H1 (cell line): Measurements from ENCODE around the gene SLC2A1. TPM values are rescaled to one million over a fixed set of nuclear protein-coding genes. Genes with fewer than 3 reads are reported as not detected.

ENCODE experiments used
- ATF2 ChIP-seq: IDR thresholded peaks from 2 replicates; pipeline ENCODE4 v1.6.1; 2012; ENCODE audit warnings: low read length, inconsistent platforms
- CHD1 ChIP-seq: IDR thresholded peaks from 2 replicates; pipeline ENCODE4 v1.6.1; 2012; ENCODE audit warnings: low read depth, low read length, improper control_type of control experiment
- CHD7 ChIP-seq: fragments of 300-600 bp; sonication (generic); IDR thresholded peaks from 2 replicates; pipeline ENCODE4 v1.7.1; 2012; ENCODE audit warnings: low read length, moderate library complexity, mild to moderate bottlenecking, inconsistent platforms; ENCODE audit not compliant: insufficient replicate concordance
- EP300 ChIP-seq, 2 experiments: IDR thresholded peaks; 1 replicate in 1 of 2; 2 replicates in 1 of 2; pipeline ENCODE4 v1.6.1; 2011 to 2012; ENCODE audit warnings: low read depth in 2 of 2, low read length in 2 of 2, mild to moderate bottlenecking in 2 of 2, borderline replicate concordance in 1 of 2, inconsistent platforms in 1 of 2, moderate library complexity in 1 of 2
- EZH2 ChIP-seq: fragments of 200-600 bp; sonication (generic); IDR thresholded peaks from 2 replicates; pipeline ENCODE4 v1.7.1; 2012; ENCODE audit warnings: low read depth, mild to moderate bottlenecking, moderate library complexity, low read length, inconsistent platforms; ENCODE audit not compliant: severe bottlenecking
- KDM5A ChIP-seq: fragments of 200-600 bp; IDR thresholded peaks from 2 replicates; pipeline ENCODE4 v1.7.1; 2012; ENCODE audit warnings: mild to moderate bottlenecking, low read length, inconsistent platforms, mixed read lengths
- TAF1 ChIP-seq: IDR thresholded peaks from 2 replicates; pipeline ENCODE4 v1.6.1; 2011; ENCODE audit warnings: mild to moderate bottlenecking, low read depth, low read length
- TEAD4 ChIP-seq: IDR thresholded peaks from 2 replicates; pipeline ENCODE4 v1.6.1; 2012; ENCODE audit warnings: low read depth, low read length, inconsistent platforms, mixed read lengths
- polyA plus RNA-seq, 7 experiments: library from polyadenylated mRNA; depleted of rRNA in 3 of 7; stranded (reverse) in 5 of 7; unstranded in 2 of 7; fragments of >200 nt in 5 of 7; fragments of 200-250 nt in 2 of 7; gene quantifications; 1 replicate in 5 of 7; 2 replicates in 1 of 7; 4 replicates in 1 of 7; pipeline versions ENCODE4 v1.2.1 to v1.2.3, GENCODE V29; 2011 to 2013; ENCODE audit warnings: missing spikeins in 2 of 7, mixed read lengths in 2 of 7
- total RNA-seq: library from RNA; stranded (reverse); fragmentation: NEBNext Ultra II Directional; extraction: Animal tissue kit (Norgen Biotek cat#: 25700); gene quantifications from 2 replicates; pipeline ENCODE4 v1.2.1, GENCODE V29; 2021

Gene SLC2A1
- total and polyA plus RNA-seq, 2 of the 8 experiments (the other 6 are each of a cell fraction or from before 2014, with no cell fraction given) = 230 to 308 TPM

GRCh38 chr1:42958488-42959319 is at the start of gene SLC2A1 (continued):
- TF ChIP-seq ATF2 = no peak
- peak; percentile 97 for TF ChIP-seq TAF1
- TF ChIP-seq CHD1 = peak; percentile 15
- 0 out of 2 replicates have a peak, but pooled peaks have one; percentile 23 for TF ChIP-seq KDM5A
- TF ChIP-seq EP300 (IDR thresholded peaks at IDR 0.05; ENCODE audit: borderline replicate concordance in 1 of 2, low read depth in 2 of 2, low read length in 2 of 2) = no peak; a peak in 1 of 3 replicates
- no peak for TF ChIP-seq TEAD4
- no peak for TF ChIP-seq CHD7
- no peak for TF ChIP-seq EZH2
